ENCODE results near the gene BRWD1. TPM values are rescaled to one million over a fixed set of nuclear protein-coding genes. Genes with fewer than 3 reads are reported as not detected.

Gene BRWD1
- total and polyA plus RNA-seq, 2 experiments from 2014 or later: 35.2 to 75.5 TPM

DNA sequence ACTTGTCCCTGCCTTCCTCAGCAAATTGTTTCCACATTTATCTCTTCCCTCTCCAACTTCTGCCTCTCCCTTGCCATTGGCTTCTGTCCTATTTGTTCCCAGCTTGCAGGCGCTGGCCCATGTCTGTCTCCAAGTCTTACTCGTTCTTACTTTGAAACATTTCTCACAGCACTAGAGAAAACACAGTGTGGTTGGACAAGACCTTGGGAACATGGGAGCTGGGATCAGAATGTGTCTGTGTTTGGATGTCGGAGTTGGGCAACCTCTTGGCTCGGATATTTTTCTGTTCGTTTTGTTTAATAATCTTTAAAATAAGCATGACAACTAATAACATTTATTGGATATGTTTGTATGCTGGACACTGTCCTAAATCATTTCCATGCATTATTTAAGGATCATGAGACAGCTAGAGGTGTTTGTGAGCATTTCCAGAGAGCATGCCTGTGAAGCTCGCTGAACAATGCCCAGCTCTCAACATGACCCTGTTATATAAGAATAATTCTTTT lies 5.9 kb upstream of the BRWD1 start:
- Mint-ChIP-seq H3K9me3 (no peaks in the 10 kb centered on the region), H3K27me3 (ENCODE audit: insufficient read depth, low read depth, poor library complexity) (peaks cover 5% of the 10 kb centered on the region), H3K4me3 (no peak overlapping the region), H3K4me1 (peaks cover 4% of the 10 kb centered on the region; the same call in 2 of the 3 replicates), H3K27ac (no peak overlapping the region; the same call in 1 of the 2 replicates), H3K36me3 (ENCODE audit: low read depth) (no peaks in the 10 kb centered on the region; the same call in 2 of the 3 replicates)
- H3K4me2 ChIP-seq: no peak overlapping the region
- H3K27ac ChIP-seq (ENCODE audit: low read depth): no peak overlapping the region
- H3K9me2 ChIP-seq (ENCODE audit: insufficient read depth): no peaks in the 10 kb centered on the region
- no peaks in the 10 kb centered on the region for H3K27me3 ChIP-seq (ENCODE audit: insufficient read depth)
- DNase-seq (ENCODE audit: low spot score) (no peak), ATAC-seq (no peak)
- H3K79me2 ChIP-seq (replicated peaks; ENCODE audit: insufficient read depth): no peaks in the 10 kb centered on the region; the same call in 1 of the 2 replicates
- H3K4me1 ChIP-seq (ENCODE audit: insufficient read depth): peaks cover 4% of the 10 kb centered on the region; the same call in 1 of the 2 replicates
- no peaks in the 10 kb centered on the region for H3K36me3 ChIP-seq (ENCODE audit: insufficient read depth)
- no peak overlapping the region for H2AFZ ChIP-seq
- TF ChIP-seq EZH2phosphoT487 (IDR thresholded peaks at IDR 0.05; ENCODE audit: unreplicated experiment): no peak
- TF ChIP-seq ZNF462 (CRISPR knock-in tag; IDR thresholded peaks at IDR 0.05): no peak
- no peak for TF ChIP-seq EZH2 (IDR thresholded peaks at IDR 0.05; ENCODE audit: low read depth, unreplicated experiment)
- no peak for TF ChIP-seq ZNF331 (CRISPR knock-in tag; IDR thresholded peaks at IDR 0.05; ENCODE audit: low read depth)
- TF ChIP-seq CREB1 (CRISPR knock-in tag; IDR thresholded peaks at IDR 0.05; ENCODE audit: low read depth): no peak
- no peak for TF ChIP-seq JUNB (IDR thresholded peaks at IDR 0.05; ENCODE audit: unreplicated experiment)
- no peak for TF ChIP-seq POLR2AphosphoS5 (IDR thresholded peaks at IDR 0.05; ENCODE audit: low read depth)
- peaks cover 4% of the 10 kb centered on the region; the same call in 1 of the 2 replicates for H3F3A ChIP-seq (replicated peaks; ENCODE audit: low read depth)
- H4K20me1 ChIP-seq (replicated peaks; ENCODE audit: insufficient read depth): no peaks in the 10 kb centered on the region
- H3K4me3 ChIP-seq: no peak overlapping the region

Measured in GM23338 (cell line).